Loucy (cell line): ENCODE results near the gene PAEP.

Source experiments
- H2AFZ ChIP-seq: fragments of 200-600 bp; sonication (generic); 2 replicates; pipeline ENCODE4 v1.6.0; 2016; ENCODE audit warnings: antibody characterized with exemption, mild to moderate bottlenecking, low read length, moderate library complexity
- H3F3A ChIP-seq: fragments of 200-600 bp; 2 replicates; pipeline ENCODE4 v1.6.0; 2016; ENCODE audit warnings: antibody characterized with exemption, low read depth, mild to moderate bottlenecking
- H3K27me3 ChIP-seq: fragments of 200-600 bp; sonication (generic); 2 replicates; pipeline ENCODE4 v1.6.1; 2014; ENCODE audit warnings: low read length, mild to moderate bottlenecking; ENCODE audit not compliant: insufficient read depth, poor library complexity, severe bottlenecking
- H3K36me3 ChIP-seq: fragments of 200-600 bp; sonication (generic); 2 replicates; pipeline ENCODE4 v1.6.1; 2016; ENCODE audit warnings: low read length; ENCODE audit not compliant: insufficient read depth
- H3K4me1 ChIP-seq: fragments of 200-600 bp; sonication (generic); 2 replicates; pipeline ENCODE4 v1.5.1; 2014; ENCODE audit warnings: low read length, mild to moderate bottlenecking; ENCODE audit not compliant: insufficient read depth, poor library complexity, severe bottlenecking
- H3K4me2 ChIP-seq: fragments of 200-600 bp; sonication (generic); 2 replicates; pipeline ENCODE4 v1.6.0; 2014; ENCODE audit warnings: antibody characterized with exemption, low read length, low read depth, mild to moderate bottlenecking; ENCODE audit not compliant: poor library complexity, severe bottlenecking
- H3K4me3 ChIP-seq: fragments of 200-600 bp; sonication (generic); 2 replicates; pipeline ENCODE4 v1.5.1; 2014; ENCODE audit warnings: low read length, mild to moderate bottlenecking, mixed read lengths; ENCODE audit not compliant: poor library complexity, severe bottlenecking
- H3K79me2 ChIP-seq: fragments of 200-600 bp; sonication (generic); 2 replicates; pipeline ENCODE4 v1.6.1; 2014; ENCODE audit warnings: low read length; ENCODE audit not compliant: insufficient read depth
- H3K9ac ChIP-seq: fragments of 200-600 bp; sonication (generic); 2 replicates; pipeline ENCODE4 v1.6.0; 2014; ENCODE audit warnings: mild to moderate bottlenecking, low read depth, low read length, moderate library complexity; ENCODE audit not compliant: poor library complexity, severe bottlenecking
- H3K9me2 ChIP-seq: fragments of 200-600 bp; sonication (generic); replicated peaks from 2 replicates; pipeline ENCODE4 v1.6.1; 2016; ENCODE audit warnings: low read depth, low read length, mixed read lengths
- H3K9me3 ChIP-seq: fragments of 200-600 bp; sonication (generic); 2 replicates; pipeline ENCODE4 v1.6.1; 2014; ENCODE audit warnings: mild to moderate bottlenecking, antibody characterized with exemption, low read length, low read depth; ENCODE audit not compliant: insufficient read depth
- H4K20me1 ChIP-seq: fragments of 200-600 bp; sonication (generic); 2 replicates; pipeline ENCODE4 v1.6.0; 2014; ENCODE audit warnings: antibody characterized with exemption, low read length, mild to moderate bottlenecking; ENCODE audit not compliant: insufficient read depth, poor library complexity, severe bottlenecking
- EZH2phosphoT487 ChIP-seq: fragments of 200-600 bp; IDR thresholded peaks from 2 replicates; pipeline ENCODE4 v1.6.1; 2018; ENCODE audit warnings: antibody characterized with exemption, mild to moderate bottlenecking, moderate library complexity, borderline replicate concordance
- TF ChIP-seq, protein P1 (sequence below): fragments of 200-600 bp; sonication (generic); conservative IDR thresholded peaks from 2 replicates; pipeline ENCODE4 v1.5.1; 2014; ENCODE audit warnings: mild to moderate bottlenecking, antibody characterized with exemption, low read length

Gene PAEP

DNA sequence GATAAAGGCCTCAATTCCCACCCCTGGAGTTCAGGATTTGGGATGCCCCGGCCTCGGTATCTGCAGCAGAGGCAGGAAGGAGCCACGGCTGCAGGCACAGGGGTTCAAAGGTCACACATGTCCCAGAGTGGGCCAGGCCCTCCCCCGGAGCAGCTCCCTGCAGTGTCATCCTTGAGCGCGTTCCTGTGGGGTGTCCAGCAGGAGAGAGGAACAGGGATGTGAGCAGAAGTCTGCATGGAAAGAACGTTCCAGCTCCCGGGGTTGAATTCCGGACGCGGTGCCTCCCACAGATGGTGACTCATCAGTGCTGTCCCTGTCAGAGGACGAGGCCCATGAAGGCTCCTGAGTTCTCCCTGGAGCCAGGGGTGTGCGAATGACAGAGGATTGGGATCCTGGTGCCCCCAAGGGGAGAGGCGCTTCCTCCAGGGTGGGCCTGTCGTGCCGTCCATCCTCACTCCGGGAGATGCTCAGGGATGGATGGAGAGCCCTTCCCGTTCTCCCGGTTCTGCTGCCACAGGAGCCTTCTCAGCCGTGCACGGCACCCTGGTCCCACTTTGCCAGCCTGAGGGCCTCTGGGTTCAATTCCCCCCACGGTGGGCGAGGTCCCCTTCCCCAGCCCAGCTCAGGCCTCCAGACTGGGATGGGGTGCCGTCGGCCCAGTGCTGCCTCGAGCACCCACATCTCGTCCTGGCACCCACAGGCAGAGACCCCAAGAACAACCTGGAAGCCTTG is 37.3 kb upstream of the PAEP start:
- H3F3A ChIP-seq = no peaks in the 10 kb centered on the region
- H3K4me2 ChIP-seq = no peak overlapping the region
- H3K4me1 ChIP-seq = no peaks in the 10 kb centered on the region
- H3K4me3 ChIP-seq = no peak overlapping the region
- no peaks in the 10 kb centered on the region for H3K27me3 ChIP-seq
- no peak for TF ChIP-seq EZH2phosphoT487
- TF ChIP-seq, protein P1, sequence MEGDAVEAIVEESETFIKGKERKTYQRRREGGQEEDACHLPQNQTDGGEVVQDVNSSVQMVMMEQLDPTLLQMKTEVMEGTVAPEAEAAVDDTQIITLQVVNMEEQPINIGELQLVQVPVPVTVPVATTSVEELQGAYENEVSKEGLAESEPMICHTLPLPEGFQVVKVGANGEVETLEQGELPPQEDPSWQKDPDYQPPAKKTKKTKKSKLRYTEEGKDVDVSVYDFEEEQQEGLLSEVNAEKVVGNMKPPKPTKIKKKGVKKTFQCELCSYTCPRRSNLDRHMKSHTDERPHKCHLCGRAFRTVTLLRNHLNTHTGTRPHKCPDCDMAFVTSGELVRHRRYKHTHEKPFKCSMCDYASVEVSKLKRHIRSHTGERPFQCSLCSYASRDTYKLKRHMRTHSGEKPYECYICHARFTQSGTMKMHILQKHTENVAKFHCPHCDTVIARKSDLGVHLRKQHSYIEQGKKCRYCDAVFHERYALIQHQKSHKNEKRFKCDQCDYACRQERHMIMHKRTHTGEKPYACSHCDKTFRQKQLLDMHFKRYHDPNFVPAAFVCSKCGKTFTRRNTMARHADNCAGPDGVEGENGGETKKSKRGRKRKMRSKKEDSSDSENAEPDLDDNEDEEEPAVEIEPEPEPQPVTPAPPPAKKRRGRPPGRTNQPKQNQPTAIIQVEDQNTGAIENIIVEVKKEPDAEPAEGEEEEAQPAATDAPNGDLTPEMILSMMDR = no peak
- H2AFZ ChIP-seq = no peak overlapping the region
- H3K36me3 ChIP-seq = no peaks in the 10 kb centered on the region
- H3K9ac ChIP-seq = no peak overlapping the region
- no peaks in the 10 kb centered on the region for H4K20me1 ChIP-seq
- H3K79me2 ChIP-seq = no peaks in the 10 kb centered on the region
- H3K9me2 ChIP-seq = no peaks in the 10 kb centered on the region
- H3K9me3 ChIP-seq = peaks cover 3% of the 10 kb centered on the region; the same call in 1 of the 2 replicates

DNA sequence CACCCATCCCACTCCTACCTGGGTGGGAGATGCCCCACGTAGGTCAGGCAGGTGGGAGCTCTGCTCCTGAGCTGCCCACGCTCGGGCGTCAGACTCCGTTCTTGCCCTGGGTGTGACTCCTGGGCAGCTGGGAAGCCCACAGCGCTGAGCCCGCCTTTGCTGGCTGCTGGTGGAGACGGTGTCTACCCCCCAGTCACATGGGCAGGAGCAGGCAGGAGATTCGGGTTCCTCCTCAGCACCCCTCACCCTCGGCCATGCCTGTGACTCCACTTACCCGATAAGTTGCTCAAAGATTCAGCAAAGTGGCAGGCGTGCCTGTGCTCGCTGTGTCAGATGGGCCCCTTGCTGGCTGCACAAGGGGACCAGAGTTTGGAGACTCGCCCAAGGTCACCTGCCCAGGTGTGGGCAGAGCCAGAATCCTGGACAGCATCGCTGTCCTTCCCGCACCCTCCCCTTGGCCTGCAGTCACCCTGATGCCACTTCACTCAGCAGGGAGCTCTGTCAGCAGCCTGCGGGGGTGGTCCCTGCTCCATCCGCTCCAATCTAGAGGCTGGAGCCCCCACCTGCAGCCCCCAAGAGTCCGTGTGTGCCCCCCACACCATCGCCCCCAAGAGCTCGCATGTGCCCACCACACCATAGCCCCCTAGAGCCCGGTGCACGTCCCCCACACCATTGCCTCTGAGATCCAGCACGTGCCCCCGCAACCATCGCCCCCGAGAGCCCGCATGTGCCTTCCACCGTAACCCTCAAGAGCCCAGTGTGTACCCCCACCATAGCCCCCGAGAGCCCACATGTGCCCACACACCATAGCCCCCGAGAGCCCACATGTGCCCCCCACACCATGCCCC is 36.1 kb upstream of the PAEP start:
- no peak overlapping the region for H2AFZ ChIP-seq
- no peak overlapping the region for H3K4me2 ChIP-seq
- H3K9me2 ChIP-seq = no peaks in the 10 kb centered on the region
- H3K4me1 ChIP-seq = no peaks in the 10 kb centered on the region
- H3K36me3 ChIP-seq = no peaks in the 10 kb centered on the region
- no peaks in the 10 kb centered on the region for H3F3A ChIP-seq
- H3K4me3 ChIP-seq = no peak overlapping the region
- no peak overlapping the region for H3K9ac ChIP-seq
- TF ChIP-seq, protein P1 = no peak
- no peaks in the 10 kb centered on the region for H3K27me3 ChIP-seq
- H3K9me3 ChIP-seq = peaks cover 3% of the 10 kb centered on the region; the same call in 1 of the 2 replicates
- H3K79me2 ChIP-seq = no peaks in the 10 kb centered on the region
- no peaks in the 10 kb centered on the region for H4K20me1 ChIP-seq

DNA sequence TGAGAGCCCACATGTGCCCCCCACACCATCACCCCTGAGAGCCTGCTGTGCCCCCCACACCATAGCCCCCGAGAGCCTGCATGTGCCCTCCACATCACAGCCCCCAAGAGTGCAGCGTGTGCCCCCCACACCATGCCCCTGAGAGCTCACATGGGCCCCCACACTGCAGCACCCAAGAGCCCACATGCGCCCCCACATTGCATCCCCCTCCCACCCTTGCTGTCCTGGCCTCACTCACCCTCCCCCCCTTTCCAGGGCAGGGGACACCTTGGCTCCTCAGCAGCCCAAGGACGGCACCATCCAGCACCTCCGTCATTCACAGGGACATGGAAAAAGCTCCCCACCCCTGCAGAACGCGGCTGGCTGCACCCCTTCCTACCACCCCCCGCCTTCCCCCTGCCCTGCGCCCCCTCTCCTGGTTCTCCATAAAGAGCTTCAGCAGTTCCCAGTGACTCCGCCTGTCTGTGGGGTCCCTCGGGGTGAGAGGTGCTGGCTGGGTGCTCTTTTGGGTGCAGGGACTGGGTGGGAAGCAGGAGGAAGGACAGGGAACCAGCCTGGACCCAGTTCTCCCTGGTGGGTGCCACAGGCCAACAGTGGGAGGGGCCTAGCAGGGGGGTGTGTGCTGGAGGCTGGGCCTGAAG is 35.3 kb upstream of the PAEP start:
- Histone ChIP-seq H3K27me3 (no peaks in the 10 kb centered on the region), H3K4me1 (no peaks in the 10 kb centered on the region)

More for the DNA sequence above, 35.3 kb upstream of the PAEP start:
- Histone ChIP-seq H3K9ac (no peak overlapping the region), H3K9me2 (no peaks in the 10 kb centered on the region), H3K9me3 (peaks cover 3% of the 10 kb centered on the region; the same call in 1 of the 2 replicates), H3K36me3 (no peaks in the 10 kb centered on the region), H3K4me2 (no peak overlapping the region), H3K4me3 (no peak overlapping the region), H4K20me1 (no peaks in the 10 kb centered on the region), H3K79me2 (no peaks in the 10 kb centered on the region), H2AFZ (no peak overlapping the region), H3F3A (no peaks in the 10 kb centered on the region)
- TF ChIP-seq, protein P1 = no peak
- TF ChIP-seq EZH2phosphoT487 = no peak
